NCI-H2196 treated with DMSO at 0.1 percent for 48 hours (cell line): ENCODE data around the gene CASKIN2.
"Not testable (repeated sequence)": the region's sequence is repeated elsewhere in the genome, so short reads cannot be mapped to it uniquely, and the experiment has no call there.

Experiments used
- DNase-seq: peaks from one replicate; lab custom pipeline; 2025; ENCODE audit not compliant: unreplicated experiment; lab: John Stamatoyannopoulos, UW

The CASKIN2 gene

GRCh38 chr17:75523647-75524046, 8.3 kb upstream of the CASKIN2 start:
- no peak for DNase-seq

DNA sequence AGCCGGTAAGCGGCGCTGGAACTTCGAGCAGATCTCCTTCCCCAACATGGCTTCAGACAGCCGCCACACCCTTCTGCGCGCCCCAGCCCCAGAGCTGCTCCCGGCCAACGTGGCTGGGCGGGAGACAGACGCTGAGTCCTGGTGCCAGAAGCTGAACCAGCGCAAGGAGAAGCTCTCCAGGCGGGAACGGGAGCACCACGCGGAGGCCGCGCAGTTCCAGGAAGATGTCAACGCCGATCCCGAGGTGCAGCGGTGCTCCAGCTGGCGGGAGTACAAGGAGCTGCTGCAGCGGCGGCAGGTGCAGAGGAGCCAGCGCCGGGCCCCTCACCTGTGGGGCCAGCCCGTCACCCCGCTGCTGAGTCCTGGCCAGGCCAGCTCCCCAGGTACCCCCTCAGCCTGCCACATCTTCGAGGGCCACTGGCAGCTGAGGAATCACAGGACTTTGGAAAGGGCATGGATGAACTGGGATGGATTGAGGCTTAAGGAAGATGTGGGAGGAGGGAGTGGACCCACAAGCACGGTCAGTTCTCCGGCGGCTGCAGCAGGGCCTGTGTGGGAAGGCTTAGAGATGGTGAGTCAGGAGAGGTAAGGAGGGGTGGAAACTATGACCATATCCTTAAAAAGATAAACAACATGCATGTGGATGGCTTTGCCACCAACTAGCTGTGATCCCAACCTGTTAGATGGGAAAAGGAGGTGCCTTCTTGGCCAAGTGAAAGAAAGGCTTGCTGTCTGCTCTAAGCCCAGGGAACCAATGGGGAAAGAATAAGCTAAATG, 6.8 kb upstream of the CASKIN2 start:
- DNase-seq, result no peak

DNA sequence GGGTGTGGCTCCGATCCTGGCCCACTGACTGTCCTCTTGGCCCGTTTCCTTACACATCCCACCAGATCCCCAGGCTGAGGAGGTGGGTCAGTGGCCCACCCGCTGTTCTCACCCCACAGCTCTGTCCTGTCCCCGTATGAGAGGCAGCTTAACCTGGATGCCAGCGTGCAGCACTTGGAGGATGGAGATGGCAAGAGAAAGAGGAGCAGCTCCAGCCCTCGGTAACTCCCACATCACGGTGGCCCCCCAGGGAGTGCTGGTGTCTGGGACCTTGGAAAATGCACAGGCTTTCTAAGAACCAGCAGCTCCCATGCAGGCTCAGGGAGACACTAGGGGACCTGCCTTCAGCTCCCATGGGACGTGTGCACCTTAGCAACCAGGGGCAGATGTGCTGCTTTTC, 6.0 kb upstream of the CASKIN2 start:
- DNase-seq, result no peak

DNA sequence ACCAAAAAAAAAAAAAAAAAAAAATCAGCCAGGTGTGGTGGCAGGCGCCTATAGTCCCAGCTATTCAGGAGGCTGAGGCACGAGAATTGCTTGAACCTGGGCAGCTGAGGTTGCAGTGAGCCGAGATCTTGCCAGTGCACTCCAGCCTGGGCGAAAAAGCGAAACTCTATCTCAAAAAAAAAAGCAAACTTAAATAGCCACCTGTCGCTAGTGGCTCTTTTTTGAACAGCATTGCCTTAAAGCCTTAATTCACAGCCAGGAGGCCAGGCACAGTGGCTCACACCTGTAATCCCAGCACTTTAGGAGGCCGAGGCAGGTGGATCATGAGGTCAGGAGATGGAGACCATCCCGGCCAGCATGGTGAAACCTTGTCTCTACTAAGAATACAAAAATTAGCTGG, 5.1 kb upstream of the CASKIN2 start:
- DNase-seq, result not testable (repeated sequence)

- DNase-seq, result no peak
These were observed 3.7 kb upstream of the CASKIN2 start for GRCh38 chr17:75518983-75519537.

DNA sequence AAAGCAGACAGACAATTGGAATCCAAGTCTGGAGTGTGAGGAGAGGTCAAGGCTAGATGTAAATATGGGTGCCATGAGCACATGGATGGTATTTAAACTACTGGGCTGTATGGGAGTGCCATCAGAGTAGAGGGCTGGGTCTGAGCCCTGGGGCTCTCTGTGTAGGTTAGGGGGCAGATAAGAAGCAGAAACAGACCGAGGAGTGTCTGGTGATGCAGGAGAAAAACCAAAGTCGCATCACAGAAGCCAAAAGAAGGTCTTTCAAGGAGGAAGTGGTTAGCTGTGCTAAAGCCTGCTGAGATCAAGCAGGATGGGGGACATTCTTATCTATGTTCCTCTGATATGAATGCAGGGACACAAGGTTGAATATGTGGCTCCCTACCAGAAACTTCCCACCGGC, 2.9 kb upstream of the CASKIN2 start:
- DNase-seq, result no peak

- DNase-seq, result no peak
These were observed 2.0 kb upstream of the CASKIN2 start for GRCh38 chr17:75517297-75517865.

- no peak for DNase-seq
These were observed 1.4 kb upstream of the CASKIN2 start for GRCh38 chr17:75516619-75517296.

GRCh38 chr17:75516255-75516618, 900 bp upstream of the CASKIN2 start, which contains the start of gene TSEN54:
Gene TSEN54 (plus strand): TSS chr17:75516528. CDS start chr17:75516561, 33 bp downstream.
- peak; percentile 91 for DNase-seq

DNA sequence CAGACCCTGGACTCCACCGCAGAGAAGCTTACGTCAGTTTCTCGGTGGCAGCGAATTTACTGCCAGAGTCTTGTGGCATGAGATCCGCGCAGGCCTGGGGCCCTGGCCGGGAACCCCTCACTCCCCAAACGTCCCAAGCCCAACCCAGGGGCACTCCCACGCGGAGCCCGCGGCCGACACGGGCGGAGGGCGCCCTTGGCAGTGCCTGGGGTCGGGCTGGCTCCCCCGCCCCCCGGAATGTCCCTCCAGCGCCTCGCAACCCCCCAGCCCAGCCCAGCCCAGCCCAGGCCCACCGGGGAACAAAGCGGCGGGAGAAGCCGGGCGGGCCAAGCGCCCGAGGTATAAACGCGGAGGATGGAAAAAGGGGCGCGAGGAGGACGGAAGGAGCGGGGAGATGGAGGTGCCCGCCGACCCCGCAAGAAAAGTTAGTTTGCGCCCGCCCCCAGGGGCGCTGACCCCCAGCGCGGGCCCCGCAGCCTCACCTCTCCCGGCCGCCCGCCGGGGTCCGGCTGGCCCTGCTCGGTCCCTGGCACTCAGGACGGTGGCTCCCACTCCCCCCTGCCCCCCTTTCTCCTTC, 330 bp downstream of the CASKIN2 start:
- no peak for DNase-seq

- DNase-seq, result no peak
These were observed 928 bp downstream of the CASKIN2 start for GRCh38 chr17:75514299-75514918.

- DNase-seq, result no peak
These were observed 1.7 kb downstream of the CASKIN2 start for GRCh38 chr17:75513641-75514000.

DNA sequence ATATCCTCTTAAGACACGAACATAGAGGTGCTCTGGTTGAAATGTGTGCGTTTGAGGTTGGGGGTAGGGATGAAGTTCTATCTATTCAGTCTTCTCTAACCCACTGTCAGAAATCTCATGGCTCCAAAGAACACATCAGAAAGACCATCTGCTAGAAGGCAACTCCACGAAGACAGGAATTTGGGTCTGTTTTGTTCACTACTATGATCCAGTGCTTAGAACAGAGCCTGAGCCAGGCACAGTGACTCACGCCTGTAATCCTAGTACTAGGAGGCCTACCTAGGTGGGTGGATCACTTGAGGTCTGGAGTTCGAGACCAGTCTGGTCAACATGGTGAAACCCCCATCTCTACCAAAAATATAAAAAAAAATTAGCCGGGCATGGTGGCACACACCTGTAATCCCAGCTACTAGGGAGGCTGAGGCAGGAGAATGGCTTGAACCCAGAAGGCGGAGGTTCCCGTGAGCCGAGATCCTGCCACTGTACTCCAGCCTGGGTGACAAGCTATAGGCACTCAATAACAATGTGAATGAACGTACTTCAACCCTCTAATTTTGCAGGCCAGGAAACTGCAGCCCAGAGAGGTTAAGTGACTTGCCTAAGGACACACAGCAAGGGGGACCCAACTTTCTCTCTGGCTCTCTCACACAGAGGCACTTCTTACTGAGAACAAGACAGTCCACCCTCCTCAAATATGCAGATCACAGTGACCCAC, 2.3 kb downstream of the CASKIN2 start:
- DNase-seq, result no peak

- DNase-seq, result peak; percentile 22
These were observed 3.4 kb downstream of the CASKIN2 start for GRCh38 chr17:75511610-75512575.

GRCh38 chr17:75511270-75511609, 4.1 kb downstream of the CASKIN2 start:
- DNase-seq, result no peak

DNA sequence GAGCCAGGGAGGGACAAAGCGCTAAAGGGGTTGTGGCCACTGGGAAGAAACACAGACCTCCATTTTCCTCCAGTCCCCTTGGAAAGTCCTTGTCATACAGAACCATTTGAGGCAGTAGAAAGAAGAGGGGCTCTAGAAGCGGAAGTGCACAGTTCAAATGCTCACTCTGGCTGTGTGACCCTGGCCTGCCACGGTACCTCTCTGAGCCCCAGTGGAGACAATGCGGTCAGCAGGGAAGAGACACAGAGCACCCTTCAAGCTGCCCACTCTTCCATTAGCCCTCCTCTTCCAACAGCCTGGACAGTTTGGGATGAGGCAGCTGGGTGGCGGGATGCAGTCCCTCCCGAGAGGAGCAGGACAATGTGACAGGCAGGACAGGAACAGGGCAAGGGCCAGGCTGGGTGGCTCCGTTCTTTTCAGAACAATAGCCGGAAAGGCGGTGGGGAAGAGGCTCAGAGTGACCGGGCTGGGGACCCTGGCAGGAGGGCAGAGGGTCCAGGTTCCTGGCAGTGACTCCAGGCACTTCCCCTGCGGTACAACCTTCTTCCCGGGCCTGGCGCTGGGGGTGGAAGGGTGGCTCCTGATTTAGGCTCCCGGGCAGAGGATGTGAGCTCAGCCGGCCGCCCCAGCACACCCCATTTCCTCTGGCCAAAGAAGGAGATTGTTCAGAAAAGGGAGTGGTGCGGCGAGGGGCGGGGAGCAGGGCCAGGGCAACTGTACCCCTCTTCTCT, 5.6 kb downstream of the CASKIN2 start:
- no peak for DNase-seq

DNA sequence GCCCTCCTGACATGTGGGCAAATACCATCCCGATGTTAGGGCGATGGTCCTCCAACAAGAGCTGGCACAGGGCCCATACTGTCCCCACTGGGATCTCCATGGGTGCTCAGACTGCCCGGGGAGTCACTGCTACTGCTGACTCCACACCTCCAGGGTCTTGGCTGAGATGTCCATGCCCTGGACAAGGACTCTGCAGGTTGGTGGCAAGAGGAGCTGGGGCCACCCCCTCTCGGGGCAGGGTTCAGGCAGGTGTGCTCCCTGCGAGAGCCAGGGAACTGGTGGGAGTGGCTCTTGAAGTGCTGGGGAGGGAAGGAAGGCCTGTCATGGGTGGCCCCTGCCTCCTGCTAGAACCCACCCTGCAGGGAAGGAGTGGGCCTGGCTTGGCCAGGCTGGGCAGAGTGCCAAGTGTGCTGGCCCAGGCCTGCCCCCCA, 6.4 kb downstream of the CASKIN2 start:
- no peak for DNase-seq

- DNase-seq, result no peak
These were observed 7.3 kb downstream of the CASKIN2 start for GRCh38 chr17:75507733-75508719.
